NCI-H446 (cell line): ENCODE data around the gene VEGFC.

ENCODE experiments used
- DNase-seq, 2 experiments: peaks; one replicate each; lab custom pipeline; 2025; lab: John Stamatoyannopoulos, UW

The VEGFC gene

DNA sequence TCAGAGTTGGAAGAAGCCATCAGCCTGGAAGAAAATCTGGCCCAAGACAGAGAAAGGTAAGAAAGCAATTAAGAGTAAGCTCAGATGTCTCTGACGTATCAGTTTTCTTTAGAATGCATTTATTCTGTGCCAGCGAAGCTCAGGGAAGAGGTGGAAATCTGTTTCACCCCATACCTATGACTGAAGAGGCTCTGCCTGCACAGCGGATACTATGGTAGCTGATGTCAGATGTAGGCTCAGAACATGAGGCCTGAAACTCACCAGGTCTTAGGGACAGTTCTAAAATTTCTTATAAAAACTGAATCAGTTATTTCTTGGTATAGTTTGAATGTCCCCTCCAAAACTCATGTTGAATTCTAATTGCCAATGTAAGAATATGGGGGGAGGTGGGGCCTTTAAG, 30.9 kb downstream of the VEGFC start:
- no peak for DNase-seq

DNA sequence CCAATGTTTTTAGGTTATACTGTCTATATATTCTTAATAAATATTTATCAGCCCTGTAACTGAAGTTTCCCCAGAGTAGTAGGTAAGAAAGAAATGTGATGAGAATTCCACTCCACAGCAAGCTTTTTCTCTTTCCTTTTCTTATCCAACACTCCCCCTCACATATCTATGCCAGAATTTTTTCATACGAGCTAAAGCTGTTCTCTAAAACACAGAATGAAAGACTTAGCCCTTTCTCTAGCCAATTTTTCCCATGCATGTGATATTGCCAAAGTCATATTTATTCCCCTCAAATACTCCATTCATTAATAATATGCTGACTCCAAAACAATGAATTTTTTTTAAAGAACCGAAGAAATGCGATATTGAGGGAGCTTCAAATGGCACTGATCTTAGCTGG, 32.3 kb downstream of the VEGFC start:
- DNase-seq: no peak

DNA sequence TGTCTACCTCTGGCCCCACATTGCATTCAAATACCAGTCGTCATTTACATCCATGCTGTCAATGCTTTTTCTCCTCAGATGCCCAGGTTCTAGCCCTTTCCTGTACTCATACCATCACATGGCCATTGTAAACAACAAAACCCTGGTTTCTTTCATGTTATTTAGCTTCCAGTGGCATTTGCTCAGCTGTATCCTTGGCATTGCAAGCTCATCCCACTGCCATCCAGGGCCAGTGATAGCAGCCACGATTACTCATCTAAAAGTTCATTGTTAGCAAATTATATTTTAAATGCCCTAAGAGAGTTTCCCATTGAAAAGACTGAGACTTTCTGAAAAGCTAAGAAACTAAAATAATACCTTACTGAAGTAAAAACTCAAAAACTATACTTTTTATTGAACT, 34.0 kb downstream of the VEGFC start:
- DNase-seq: no peak

DNA sequence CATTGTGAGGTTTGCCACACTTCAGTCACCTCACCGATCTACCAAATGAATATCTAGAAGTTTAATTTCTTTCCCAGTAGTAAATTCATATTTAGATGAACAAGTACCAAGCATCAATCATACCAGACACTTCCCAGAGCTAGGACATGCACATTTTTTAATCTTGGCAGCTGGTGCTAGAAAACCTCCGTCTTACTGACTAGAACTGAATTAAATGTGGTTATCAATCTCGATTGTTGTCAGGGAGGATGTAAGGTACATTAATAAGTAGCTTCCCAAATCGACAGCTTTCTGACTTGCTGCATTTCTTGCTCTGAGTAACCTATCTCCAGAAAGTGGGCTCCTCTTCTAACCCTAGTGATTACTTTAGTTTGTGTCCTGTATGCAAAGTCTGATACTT, 34.4 kb downstream of the VEGFC start:
- no peak for DNase-seq

DNA sequence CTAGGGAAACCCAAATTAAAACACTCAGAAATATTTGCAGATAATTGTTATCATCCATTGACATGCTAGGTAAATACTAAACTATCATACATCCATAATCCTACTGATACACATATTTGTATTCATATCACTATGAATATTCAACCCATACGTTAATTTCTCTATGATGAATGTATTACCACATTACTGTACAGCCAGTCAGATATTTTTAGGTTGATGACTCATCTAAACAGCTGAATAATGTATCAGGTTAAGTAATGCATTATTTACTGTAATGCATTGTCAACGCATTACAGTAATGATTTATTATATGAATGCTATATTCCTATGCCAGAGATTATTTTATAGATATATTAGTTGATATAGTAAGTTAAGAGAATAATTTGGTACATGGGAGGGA, 37.1 kb downstream of the VEGFC start:
- no peak for DNase-seq

DNA sequence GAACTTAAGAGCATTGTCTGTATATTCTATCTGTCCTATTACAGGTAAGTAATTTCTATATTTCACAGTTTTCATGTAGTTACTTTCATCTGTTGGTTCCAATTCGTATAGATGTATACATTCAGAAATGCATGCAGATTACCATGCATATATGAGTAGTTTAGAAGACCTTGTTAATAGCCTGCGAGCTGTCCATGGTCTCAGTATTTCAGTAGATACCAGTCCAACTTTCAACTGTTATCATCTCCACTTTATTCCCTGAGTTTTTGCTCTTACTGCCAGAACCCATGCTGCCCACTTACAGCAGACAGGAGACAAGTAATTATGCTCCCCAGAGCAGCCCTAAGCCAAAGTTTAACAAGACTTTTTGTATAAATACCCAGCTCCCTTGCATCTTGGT, 37.7 kb downstream of the VEGFC start:
- no peak for DNase-seq

DNA sequence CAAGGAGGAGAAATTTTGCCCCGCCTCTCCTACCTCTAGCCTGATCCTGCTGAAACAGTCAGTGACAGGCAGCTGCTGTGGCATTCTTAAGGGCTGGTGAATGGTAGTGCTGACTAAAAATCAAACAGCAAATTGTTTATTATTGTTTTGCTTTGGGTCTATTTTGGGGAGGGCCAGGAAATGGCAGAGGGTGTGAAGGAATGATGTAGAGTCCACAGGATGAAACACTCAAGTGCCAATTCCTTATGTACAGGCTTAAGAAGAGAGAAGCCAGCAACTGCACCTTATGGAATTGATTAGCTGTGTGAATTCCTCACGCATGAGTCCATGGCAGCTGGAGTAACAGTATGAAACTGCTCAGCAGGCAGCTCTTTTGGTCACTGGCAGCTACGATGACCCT, 39.7 kb downstream of the VEGFC start:
- DNase-seq: no peak

DNA sequence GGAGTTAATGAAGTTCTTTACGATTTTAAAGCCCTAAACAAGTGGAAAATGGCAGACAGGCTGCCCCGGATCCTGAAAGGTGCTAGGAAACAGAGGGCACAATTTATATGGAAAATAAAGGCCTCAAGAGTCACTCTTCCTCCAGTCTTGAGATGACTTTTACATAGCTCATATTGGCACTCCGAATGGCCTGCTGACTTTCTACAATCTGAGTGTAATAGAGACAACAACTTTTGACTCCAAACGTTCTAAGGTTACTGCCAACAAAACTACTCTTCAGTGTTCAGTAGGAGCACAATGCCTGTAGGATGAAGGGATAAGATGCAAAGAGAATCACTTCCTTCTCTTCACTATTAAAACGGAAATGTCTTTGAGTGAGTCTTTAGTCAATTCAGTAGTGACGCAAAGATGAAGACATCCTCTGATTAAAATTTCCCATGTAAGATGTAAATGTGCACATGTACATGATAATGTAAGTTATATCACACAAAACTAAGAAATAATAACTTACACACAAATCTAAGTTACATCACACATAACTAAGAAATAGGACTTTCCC, 40.5 kb downstream of the VEGFC start:
- DNase-seq: no peak

DNA sequence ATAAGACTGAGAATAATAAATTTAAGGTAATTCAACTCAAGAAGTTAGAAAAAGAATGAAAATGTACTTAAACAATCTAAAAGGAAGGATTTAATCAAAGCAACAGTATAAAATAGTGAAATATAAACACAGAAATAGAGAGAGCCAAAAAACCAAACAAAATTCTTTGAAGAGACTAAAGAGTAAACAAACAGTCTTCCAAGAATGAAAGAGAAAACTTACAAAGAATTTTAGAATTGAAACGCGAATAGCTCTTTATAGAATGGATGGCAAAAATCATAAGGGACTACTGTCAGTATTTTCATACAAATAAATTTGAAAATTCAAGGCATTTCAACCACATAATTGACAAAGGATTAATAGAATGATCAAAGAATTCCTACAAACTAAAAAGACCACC, 41.7 kb downstream of the VEGFC start:
- DNase-seq: no peak

DNA sequence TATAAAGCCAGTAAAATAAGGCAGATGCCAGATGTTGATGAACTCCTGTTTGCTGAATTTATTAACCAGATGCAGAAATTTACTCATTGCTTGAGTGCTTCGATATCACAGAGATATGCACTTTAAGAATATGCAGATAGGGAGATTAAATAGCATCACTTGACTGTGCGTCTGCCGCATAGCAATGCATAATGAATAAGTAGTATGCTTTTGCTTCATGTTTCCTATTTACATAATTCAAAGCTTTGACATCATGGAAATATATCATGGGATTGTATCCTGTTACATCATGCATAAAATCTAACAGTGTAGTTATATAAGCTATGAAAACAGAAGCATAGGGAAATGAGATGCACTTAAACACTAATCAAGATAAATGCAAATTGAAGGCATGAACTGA, 45.9 kb downstream of the VEGFC start:
- no peak for DNase-seq

DNA sequence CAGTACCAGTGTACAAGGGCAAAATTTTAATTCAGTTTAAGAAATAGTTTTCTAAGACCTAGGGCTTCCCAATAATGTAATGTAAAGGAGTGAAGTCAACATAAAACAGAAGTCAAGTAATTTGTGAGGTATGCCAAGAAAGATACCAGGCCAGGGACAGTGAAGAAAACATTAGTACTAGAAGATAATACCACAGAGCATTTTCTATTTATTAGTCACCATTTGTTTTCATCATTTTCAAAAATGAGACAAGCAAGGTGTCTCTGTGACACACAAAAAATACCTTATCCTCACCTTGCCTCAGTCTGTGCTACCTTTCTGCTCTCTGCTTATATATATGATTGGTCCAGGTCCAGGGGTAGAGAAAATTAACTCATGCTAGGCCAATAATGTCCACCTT, 46.8 kb downstream of the VEGFC start:
- no peak for DNase-seq

DNA sequence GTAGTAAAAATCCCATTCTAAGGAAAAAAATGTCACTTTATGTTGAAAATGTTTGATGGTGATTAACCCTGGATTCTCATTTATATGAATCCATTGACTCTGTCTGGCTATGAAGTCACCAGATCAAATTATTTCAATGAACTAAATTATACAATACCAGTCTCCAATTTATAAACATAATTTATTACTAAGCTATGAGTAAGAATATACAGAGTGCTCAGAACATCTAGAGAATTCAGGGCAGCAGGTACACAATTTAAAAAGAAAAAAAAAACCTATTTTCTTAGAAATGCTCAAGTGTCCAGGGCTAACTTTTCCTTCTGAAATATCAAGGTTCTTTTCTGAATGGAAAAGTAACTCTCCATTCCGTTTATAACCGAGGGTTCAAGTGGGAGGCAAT, 48.6 kb downstream of the VEGFC start:
- DNase-seq: no peak

DNA sequence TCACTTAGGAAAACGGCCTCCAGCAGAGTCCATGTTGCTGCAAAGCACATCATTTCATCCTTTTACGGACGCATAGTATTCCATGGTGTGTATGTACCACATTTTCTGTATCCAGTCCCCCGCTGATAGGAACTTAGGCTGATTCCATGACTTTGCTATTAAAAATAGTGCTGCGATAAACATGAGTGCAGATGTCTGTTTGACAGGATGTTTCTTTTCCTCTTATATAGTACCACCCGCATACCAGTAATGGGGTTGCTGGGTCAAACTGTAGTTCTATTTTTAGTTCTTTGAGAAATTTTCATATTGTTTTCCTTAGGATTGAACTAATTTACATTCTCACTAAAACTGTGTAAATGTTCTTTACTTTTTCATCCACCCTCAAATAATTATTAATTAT, 50.5 kb downstream of the VEGFC start:
- no peak for DNase-seq

DNA sequence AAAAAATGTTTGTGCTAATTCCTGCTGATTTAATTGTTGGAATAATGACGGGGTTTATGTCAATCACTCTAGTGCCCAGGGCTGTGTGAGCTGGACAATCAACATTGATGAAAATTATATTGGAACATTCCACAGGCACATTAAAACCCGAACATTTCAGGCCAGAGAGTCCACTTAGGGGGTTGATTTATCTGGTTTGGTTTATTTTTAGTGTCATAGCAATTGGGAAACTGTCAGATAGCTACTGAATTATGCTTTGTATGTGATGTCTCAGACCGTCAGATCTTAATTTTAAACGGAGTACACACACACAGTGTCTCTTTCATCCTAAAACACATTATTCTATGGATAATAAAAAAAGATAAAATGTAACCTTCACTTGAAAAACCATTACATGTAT, 51.5 kb downstream of the VEGFC start:
- no peak for DNase-seq

DNA sequence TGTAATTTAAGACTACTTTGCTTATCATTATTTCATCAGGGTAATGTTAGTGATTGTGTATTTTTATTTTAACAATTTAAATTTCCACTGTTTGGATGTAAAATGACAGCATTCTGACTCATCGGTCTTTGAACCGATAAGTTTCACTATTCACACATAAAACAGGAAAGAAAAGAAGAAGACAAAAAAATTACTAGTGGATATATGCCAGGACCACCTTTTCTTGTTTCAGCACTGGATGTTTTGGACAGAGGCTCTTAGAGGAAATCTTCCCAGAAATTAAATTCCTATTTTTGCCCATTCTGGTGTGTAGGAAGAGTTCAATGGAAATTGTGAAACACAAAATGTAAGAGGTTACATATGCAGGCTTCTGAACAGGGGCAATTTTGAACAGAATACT, 57.4 kb downstream of the VEGFC start:
- DNase-seq: no peak

DNA sequence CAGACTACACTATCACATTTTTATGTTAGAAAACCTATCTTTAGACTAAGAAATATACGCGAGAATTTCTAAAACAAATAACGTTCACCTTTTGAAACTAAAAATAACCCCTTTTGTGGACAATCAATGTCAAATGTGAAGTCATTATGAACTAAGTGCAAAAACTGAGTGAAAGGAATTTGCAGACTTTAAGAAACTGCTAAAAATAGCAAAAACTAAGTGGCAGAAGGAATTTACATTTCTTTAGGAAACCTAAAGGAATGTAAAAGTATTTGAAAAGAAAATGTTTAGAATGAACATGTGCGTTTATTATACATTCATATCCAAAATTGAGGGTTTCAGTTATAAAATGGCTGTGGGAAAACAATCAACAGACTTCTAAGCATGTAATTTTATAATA, 58.3 kb downstream of the VEGFC start:
- DNase-seq: no peak

DNA sequence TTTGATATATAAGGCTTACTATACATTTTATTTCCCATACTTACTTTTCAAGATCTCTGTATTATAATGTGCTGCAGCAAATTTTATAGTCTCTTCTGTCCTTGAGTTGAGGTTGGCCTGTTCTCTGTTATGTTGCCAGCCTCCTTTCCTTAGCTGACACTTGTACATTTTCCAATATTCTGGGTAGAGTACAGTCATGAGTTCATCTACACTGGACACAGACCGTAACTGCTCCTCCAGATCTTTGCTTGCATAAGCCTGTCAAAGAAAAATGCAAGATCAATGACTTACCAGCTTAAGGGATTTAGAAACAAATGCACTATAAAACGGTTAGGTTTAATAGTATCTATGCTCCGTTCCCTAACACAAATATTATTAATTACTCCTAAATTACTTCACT, 63.2 kb downstream of the VEGFC start:
- no peak for DNase-seq

DNA sequence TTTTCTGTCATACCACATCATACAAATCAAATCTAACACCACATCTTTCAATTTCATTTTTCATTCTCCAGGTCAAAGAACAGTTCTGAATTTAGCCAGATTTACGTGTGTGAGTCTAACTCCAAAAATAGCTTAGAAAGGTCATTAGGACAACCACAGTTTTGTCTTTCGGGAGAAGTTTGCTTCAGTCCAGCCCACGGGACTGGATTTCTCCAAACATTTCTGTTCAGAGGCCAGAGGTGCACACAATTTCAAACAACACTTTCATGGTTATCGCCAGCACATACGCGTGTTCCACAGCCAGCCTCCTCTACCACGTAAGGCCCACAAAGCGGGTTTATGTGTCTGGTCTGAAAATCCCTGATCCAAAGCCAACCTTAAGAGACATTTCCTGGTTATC, 65.9 kb downstream of the VEGFC start:
- no peak for DNase-seq

DNA sequence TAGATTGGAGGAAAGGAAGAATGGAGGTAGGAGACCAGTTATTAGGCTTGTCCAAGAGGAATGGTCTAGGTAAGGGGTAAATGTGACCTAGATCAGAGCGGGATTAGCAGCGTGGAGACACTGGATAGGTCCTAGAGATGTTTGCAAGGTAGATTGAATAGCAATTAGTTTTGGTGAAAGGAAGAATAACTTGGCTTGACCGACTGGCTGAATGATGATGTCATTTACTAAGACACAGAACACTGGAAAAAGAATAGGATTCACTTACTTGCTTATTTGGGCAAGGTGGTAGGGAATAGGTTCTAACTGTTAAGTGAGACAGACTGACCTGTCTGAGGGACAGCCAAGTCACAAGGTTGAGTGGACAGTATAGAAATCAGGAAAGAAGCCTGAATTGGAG, 71.3 kb downstream of the VEGFC start:
- DNase-seq: no peak

DNA sequence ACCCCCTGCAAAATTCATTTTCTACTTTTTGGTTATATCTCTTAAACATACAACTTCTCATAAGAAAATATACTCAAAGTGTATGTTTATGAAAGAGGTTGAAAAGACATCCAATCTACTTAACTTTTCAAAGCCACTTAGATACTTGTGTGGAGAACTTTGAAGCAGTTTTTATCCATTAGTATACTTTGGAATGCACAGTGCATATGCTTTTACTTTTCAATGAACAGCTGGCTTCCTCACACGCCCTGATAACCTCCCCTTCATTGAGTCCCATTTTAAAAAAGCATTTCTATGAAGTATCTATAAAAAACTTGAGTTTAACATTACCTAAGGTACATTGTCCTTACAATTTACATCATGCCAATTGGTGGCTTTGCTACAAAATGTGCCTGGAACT, 73.8 kb downstream of the VEGFC start:
- DNase-seq: no peak

DNA sequence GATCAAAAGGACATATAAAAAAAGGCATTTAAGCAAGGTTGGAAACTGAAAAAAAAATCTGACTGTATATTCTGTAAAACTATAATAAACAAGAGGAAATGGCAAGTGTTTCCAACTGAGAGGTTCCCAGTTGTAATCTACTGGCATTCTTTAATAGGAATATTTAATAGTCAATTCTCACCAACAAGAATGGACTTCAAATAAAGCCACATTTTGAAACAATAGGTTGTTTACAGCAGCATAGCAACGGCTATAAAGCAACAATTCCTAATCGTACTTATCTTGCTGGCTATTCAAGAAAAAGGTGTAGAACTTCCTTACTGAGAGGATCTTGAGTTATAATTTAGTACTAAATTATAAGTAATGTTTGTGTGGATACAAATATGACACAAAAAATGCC, 75.5 kb downstream of the VEGFC start:
- DNase-seq: no peak

DNA sequence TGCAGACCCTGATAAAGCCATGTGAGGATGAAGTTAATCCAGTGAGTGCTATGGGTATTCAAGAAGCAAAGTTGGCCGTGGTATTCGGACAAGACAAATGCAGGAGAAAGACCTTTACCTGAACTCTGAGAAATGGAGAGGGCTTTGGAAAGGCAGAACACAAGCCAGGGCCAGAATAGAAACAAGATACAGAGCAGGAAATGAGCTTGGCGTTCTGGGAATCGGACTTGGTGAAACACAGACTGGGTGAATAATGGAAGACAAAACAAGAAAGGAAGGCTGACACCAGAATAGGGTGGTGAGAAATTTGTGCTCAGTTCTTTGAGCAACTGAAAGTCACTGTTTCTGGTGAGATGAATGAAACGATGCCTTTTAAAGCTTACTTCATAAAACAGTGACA, 83.3 kb downstream of the VEGFC start:
- DNase-seq: no peak

DNA sequence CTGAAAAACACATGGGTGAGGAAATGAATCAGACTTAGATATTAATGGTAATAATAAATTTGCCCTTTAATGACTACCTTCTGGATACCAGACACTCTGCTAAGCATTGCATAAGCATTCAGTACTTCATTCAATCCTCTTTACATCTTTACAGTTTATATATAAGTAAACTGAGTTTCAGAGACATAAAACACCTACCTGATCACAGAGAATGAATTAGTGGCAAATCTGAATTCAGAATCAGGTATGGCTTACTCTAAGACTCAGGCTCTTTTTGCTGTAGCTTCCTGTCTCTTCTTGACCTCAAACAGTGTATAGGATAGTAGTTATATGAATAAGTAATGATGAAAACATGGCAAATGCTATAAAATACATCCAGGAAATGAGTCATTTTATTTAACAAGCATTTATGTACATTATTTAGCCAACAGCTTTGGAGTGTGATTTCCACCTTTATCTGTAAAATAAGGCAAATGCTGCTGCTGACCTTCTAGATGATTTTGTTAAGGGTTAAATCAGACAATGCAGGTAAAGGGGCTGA, 83.9 kb downstream of the VEGFC start:
- no peak for DNase-seq

DNA sequence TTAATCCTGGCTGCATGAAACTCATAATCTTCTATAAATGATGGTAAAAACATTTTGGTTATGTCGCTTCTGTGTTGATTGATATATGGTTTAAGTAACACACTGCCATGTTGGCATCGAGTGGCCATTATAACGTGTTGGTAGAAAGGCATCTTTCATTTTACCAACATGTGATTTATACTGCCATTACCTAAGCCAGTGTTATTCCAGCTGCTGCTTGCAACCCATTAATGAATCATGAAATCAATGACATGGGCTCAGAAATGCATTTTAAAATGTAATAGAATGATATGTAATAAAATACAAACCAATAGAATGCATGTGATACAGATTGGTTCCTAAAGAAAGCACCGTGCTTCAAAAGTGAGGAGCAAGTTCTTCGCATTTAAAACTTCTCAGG, 102.0 kb downstream of the VEGFC start:
- DNase-seq: no peak

DNA sequence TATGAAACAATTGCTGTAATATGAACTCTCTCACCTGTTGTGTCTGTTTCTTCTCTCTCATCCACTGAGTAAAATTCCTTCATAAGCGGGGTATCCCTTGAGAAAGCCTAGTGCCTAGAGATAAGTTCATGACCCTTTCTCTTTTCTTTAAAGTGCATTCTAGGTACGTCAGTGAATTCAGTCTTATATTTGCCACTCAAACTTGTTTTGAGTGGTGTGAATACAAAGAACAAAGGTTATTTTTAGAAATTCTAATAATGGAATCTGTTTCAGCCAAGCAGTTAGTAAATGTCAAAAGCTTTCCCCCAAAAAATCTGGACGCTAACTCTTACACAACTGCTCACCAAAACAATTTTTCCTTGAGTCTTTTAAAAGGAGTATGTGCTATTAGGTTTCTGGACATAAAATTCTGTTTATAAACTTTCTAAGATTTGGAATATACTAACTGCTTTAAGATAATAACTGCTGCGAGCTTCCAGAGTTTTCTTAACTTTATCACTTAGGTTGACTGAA, 112.0 kb downstream of the VEGFC start:
- DNase-seq: no peak
